ENCODE results near the gene GPR4. TPM values are rescaled to one million over a fixed set of nuclear protein-coding genes. Genes with fewer than 3 reads are reported as not detected.

GPR4 gene
- total and polyA plus RNA-seq, 2 of the 4 experiments (the other 2 are of a cell fraction), result 0.02 TPM; not detected in 1

Small RNA genes lying within 50 kb of the gene (microRNA-seq; reads per million reads assigned to microRNA genes)
- gene MIR330 (ENCODE audit: unreplicated experiment), result 214 reads per million, percentile 61 among the genes with 10 or more reads in this experiment
- not detected for gene RN7SL836P (ENCODE audit: insufficient read depth, insufficient read length)

Small RNA genes lying within 50 kb of the gene (small RNA-seq; reads per million reads assigned to genes)
- gene RN7SL836P, result 0 to 0.15 (median 0) reads per million in 5 experiments

Other genes starting within 250 kb of the GPR4 start
- gene ERCC2, start 231.6 kb downstream of the GPR4 start, total RNA-seq (2012; rRNA removed), result 26.7 and 30.6 TPM in 2 replicates
- 66.5 and 75.6 TPM in 2 replicates for gene ERCC2, start 231.6 kb downstream of the GPR4 start, polyA plus RNA-seq (2012; rRNA removed)
- 0.56 and 3.0 TPM in 2 replicates for gene PPP1R13L, start 197.1 kb downstream of the GPR4 start, total RNA-seq (2012; rRNA removed)
- gene PPP1R13L, start 197.1 kb downstream of the GPR4 start, polyA plus RNA-seq (2012; rRNA removed), result 11.6 and 13.3 TPM in 2 replicates
- 10.3 and 12.5 TPM in 2 replicates for gene POLR1G, start 195.6 kb downstream of the GPR4 start, total RNA-seq (2012; rRNA removed)
- 8.0 and 8.8 TPM in 2 replicates for gene POLR1G, start 195.6 kb downstream of the GPR4 start, polyA plus RNA-seq (2012; rRNA removed)
- 76.9 and 84.2 TPM in 2 replicates for gene ERCC1, start 178.3 kb downstream of the GPR4 start, total RNA-seq (2012; rRNA removed)
- 132 and 153 TPM in 2 replicates for gene ERCC1, start 178.3 kb downstream of the GPR4 start, polyA plus RNA-seq (2012; rRNA removed)
- 11.1 and 31.9 TPM in 2 replicates for gene FOSB, start 134.2 kb downstream of the GPR4 start, total RNA-seq (2012; rRNA removed)
- gene FOSB, start 134.2 kb downstream of the GPR4 start, polyA plus RNA-seq (2012; rRNA removed), result 15.6 and 60.1 TPM in 2 replicates
- gene RTN2, start 105.2 kb downstream of the GPR4 start, total RNA-seq (2012; rRNA removed), result 5.3 and 5.7 TPM in 2 replicates
- gene RTN2, start 105.2 kb downstream of the GPR4 start, polyA plus RNA-seq (2012; rRNA removed), result 17.4 and 19.4 TPM in 2 replicates
- gene PPM1N, start 103.8 kb downstream of the GPR4 start, total RNA-seq (2012; rRNA removed), result 0.56 and 0.90 TPM in 2 replicates
- gene PPM1N, start 103.8 kb downstream of the GPR4 start, polyA plus RNA-seq (2012; rRNA removed), result 1.6 TPM in 2 replicates
- 61.1 and 66.9 TPM in 2 replicates for gene VASP, start 94.7 kb downstream of the GPR4 start, total RNA-seq (2012; rRNA removed)
- 88.8 and 126 TPM in 2 replicates for gene VASP, start 94.7 kb downstream of the GPR4 start, polyA plus RNA-seq (2012; rRNA removed)
- 3.9 and 5.2 TPM in 2 replicates for gene OPA3, start 17.4 kb downstream of the GPR4 start, total RNA-seq (2012; rRNA removed)
- gene OPA3, start 17.4 kb downstream of the GPR4 start, polyA plus RNA-seq (2012; rRNA removed), result 9.6 and 10.9 TPM in 2 replicates
- gene EML2, start 37.2 kb upstream of the GPR4 start, total RNA-seq (2012; rRNA removed), result 11.1 and 11.8 TPM in 2 replicates
- 25.3 and 26.0 TPM in 2 replicates for gene EML2, start 37.2 kb upstream of the GPR4 start, polyA plus RNA-seq (2012; rRNA removed)
- gene GIPR, start 66.0 kb upstream of the GPR4 start, total RNA-seq (2012; rRNA removed), result 0.18 and 0.28 TPM in 2 replicates
- gene GIPR, start 66.0 kb upstream of the GPR4 start, polyA plus RNA-seq (2012; rRNA removed), result 0.63 and 1.2 TPM in 2 replicates
- 877 and 974 TPM in 2 replicates for gene SNRPD2, start 89.7 kb upstream of the GPR4 start, total RNA-seq (2012; rRNA removed)
- gene SNRPD2, start 89.7 kb upstream of the GPR4 start, polyA plus RNA-seq (2012; rRNA removed), result 587 and 623 TPM in 2 replicates
- gene QPCTL, start 90.5 kb upstream of the GPR4 start, total RNA-seq (2012; rRNA removed), result 6.6 and 7.8 TPM in 2 replicates
- gene QPCTL, start 90.5 kb upstream of the GPR4 start, polyA plus RNA-seq (2012; rRNA removed), result 11.5 and 12.1 TPM in 2 replicates
- 2.2 and 3.0 TPM in 2 replicates for gene FBXO46, start 128.7 kb upstream of the GPR4 start, total RNA-seq (2012; rRNA removed)
- 6.8 and 7.0 TPM in 2 replicates for gene FBXO46, start 128.7 kb upstream of the GPR4 start, polyA plus RNA-seq (2012; rRNA removed)
- not detected in 2 replicates for gene MEIOSIN, start 131.2 kb upstream of the GPR4 start, total RNA-seq (2012; rRNA removed)
- gene MEIOSIN, start 131.2 kb upstream of the GPR4 start, polyA plus RNA-seq (2012; rRNA removed), result not detected in 2 replicates
- gene SIX5, start 167.0 kb upstream of the GPR4 start, total RNA-seq (2012; rRNA removed), result 0.90 and 1.4 TPM in 2 replicates
- gene SIX5, start 167.0 kb upstream of the GPR4 start, polyA plus RNA-seq (2012; rRNA removed), result 15.5 TPM in 2 replicates
- gene DMPK, start 180.3 kb upstream of the GPR4 start, total RNA-seq (2012; rRNA removed), result 7.9 and 10.0 TPM in 2 replicates
- 48.5 and 50.7 TPM in 2 replicates for gene DMPK, start 180.3 kb upstream of the GPR4 start, polyA plus RNA-seq (2012; rRNA removed)
- gene DMWD, start 190.6 kb upstream of the GPR4 start, total RNA-seq (2012; rRNA removed), result 9.7 and 10.0 TPM in 2 replicates
- 28.5 and 33.1 TPM in 2 replicates for gene DMWD, start 190.6 kb upstream of the GPR4 start, polyA plus RNA-seq (2012; rRNA removed)
- gene RSPH6A, start 213.1 kb upstream of the GPR4 start, total RNA-seq (2012; rRNA removed), result under 0.01 TPM in 2 replicates
- 0.09 TPM in 1 of 2 replicates, not detected in the other for gene RSPH6A, start 213.1 kb upstream of the GPR4 start, polyA plus RNA-seq (2012; rRNA removed)